WTC11 (cell line): ENCODE results near the gene HIP1R.

Experiments used
- IRF2 ChIP-seq: sonication (generic); formaldehyde crosslinking; IDR thresholded peaks from 2 replicates; pipeline ENCODE4 v1.8.0; 2022; ENCODE audit warnings: low read depth, missing genetic modification reagents, borderline replicate concordance
- NFE2L1 ChIP-seq: sonication (generic); formaldehyde crosslinking; IDR thresholded peaks from 2 replicates; pipeline ENCODE4 v1.8.1; 2023; ENCODE audit warnings: missing genetic modification reagents
- NR2C2 ChIP-seq: sonication (generic); formaldehyde crosslinking; IDR thresholded peaks from 2 replicates; pipeline ENCODE4 v1.8.0; 2022; ENCODE audit warnings: mild to moderate bottlenecking, missing genetic modification reagents
- ZNF138 ChIP-seq: sonication (generic); formaldehyde crosslinking; conservative IDR thresholded peaks from 2 replicates; pipeline ENCODE4 v1.8.1; 2022; ENCODE audit warnings: mild to moderate bottlenecking, moderate library complexity, missing genetic modification reagents

GRCh38 chr12:122886161-122886560 lies 50.9 kb downstream of the HIP1R start:
- TF ChIP-seq IRF2 (CRISPR knock-in tag) (no peak), NR2C2 (CRISPR knock-in tag) (no peak), ZNF138 (CRISPR knock-in tag) (no peak), NFE2L1 (CRISPR knock-in tag) (no peak)
